A549 (cell line): ENCODE data around the gene SLC28A3. TPM values are rescaled to one million over a fixed set of nuclear protein-coding genes. Genes with fewer than 3 reads are reported as not detected.

Experiments
- ATAC-seq, 2 experiments: fragments of 200-7000 bp in 1 of 2; fragments of >200 bp in 1 of 2; cut with Nextera tagmentation in 1 of 2; cut with Tn5 transposase in 1 of 2; 3 replicates each; pipeline versions ENCODE4 v1.8.0 to v1.9.1; 2018 to 2020; ENCODE audit warnings: mild to moderate bottlenecking in 1 of 2, moderate library complexity in 1 of 2
- CTCF ChIA-PET: fragments of 300-600 bp; sonication (Branson Sonifier 250); formaldehyde crosslinking; extraction: SDS; loops from one replicate; lab custom pipeline; 2021; ENCODE audit warnings: antibody characterized with exemption, inconsistent platforms; lab: Yijun Ruan, JAX
- POLR2A ChIA-PET: fragments of 350-600 bp; formaldehyde crosslinking; extraction: SDS; loops from one replicate; lab custom pipeline; 2021; ENCODE audit warnings: antibody characterized with exemption, inconsistent platforms; lab: Yijun Ruan, JAX
- DNase-seq, 2 experiments: peaks; one replicate each; pipeline versions ENCODE4 v3.0.0 to v3.0.0-alpha.2; 2011 to 2016; ENCODE audit warnings: low read depth in 1 of 2, low spot score in 1 of 2
- FAIRE-seq: peaks from 2 replicates; lab custom pipeline; 2011; peaks lifted over from hg19 to GRCh38; lab: Jason Lieb, UNC
- H3K27ac ChIP-seq, 2 experiments: fragments of >200 bp; sonication (Bioruptor Twin); formaldehyde crosslinking; 3 replicates each; pipeline ENCODE4 v1.5.1; 2016 to 2017
- H3K4me1 ChIP-seq: fragments of >200 bp; sonication (Bioruptor Twin); formaldehyde crosslinking; 3 replicates; pipeline ENCODE4 v1.6.1; 2016
- H3K4me2 ChIP-seq: fragments of >200 bp; sonication (Bioruptor Twin); formaldehyde crosslinking; 3 replicates; pipeline ENCODE4 v1.6.1; 2016
- H3K4me3 ChIP-seq: fragments of >200 bp; sonication (Bioruptor Twin); formaldehyde crosslinking; 3 replicates; pipeline ENCODE4 v1.5.1; 2016
- H3K9me3 ChIP-seq: fragments of >200 bp; sonication (Bioruptor Twin); formaldehyde crosslinking; 3 replicates; pipeline ENCODE4 v1.6.1; 2016
- BHLHE40 ChIP-seq: IDR thresholded peaks from 2 replicates; pipeline ENCODE4 v1.6.1; 2012; ENCODE audit warnings: low read depth, low read length, inconsistent platforms
- CBX2 ChIP-seq: fragments of 200-600 bp; sonication (generic); IDR thresholded peaks from 2 replicates; pipeline ENCODE4 v1.6.1; 2016; ENCODE audit warnings: low read depth, mild to moderate bottlenecking, borderline replicate concordance
- CBX8 ChIP-seq: fragments of 200-600 bp; sonication (generic); IDR thresholded peaks from 2 replicates; pipeline ENCODE4 v1.6.1; 2016
- EHMT2 ChIP-seq: fragments of 200-600 bp; sonication (generic); IDR thresholded peaks from 2 replicates; pipeline ENCODE4 v1.6.1; 2016; ENCODE audit warnings: antibody characterized with exemption, low read depth, mild to moderate bottlenecking, moderate library complexity
- ESRRA ChIP-seq: fragments of 150-350 bp; IDR thresholded peaks from 2 replicates; pipeline ENCODE4 v1.6.1; 2014; ENCODE audit warnings: mild to moderate bottlenecking, low read length, borderline replicate concordance
- FOSL2 ChIP-seq, 2 experiments: fragments of 450-650 bp in 1 of 2; fragments of >200 bp in 1 of 2; sonication (Bioruptor Twin) in 1 of 2; formaldehyde crosslinking; IDR thresholded peaks; 2 replicates each; pipeline versions ENCODE4 v1.5.0 to v1.6.1; 2016 to 2020; ENCODE audit warnings: mild to moderate bottlenecking in 1 of 2, moderate library complexity in 1 of 2
- FOXS1 ChIP-seq: fragments of 250-450 bp; sonication (Bioruptor Pico); IDR thresholded peaks from 2 replicates; pipeline ENCODE4 v1.5.0; 2020; ENCODE audit warnings: mild to moderate bottlenecking, moderate library complexity
- HOXA7 ChIP-seq: fragments of 250-450 bp; sonication (Bioruptor Pico); IDR thresholded peaks from 2 replicates; pipeline ENCODE4 v1.5.0; 2020; ENCODE audit warnings: mild to moderate bottlenecking, moderate library complexity
- HOXB13 ChIP-seq: fragments of 250-450 bp; sonication (Bioruptor Pico); IDR thresholded peaks from 2 replicates; pipeline ENCODE4 v1.5.0; 2020; ENCODE audit warnings: low read depth, mild to moderate bottlenecking, moderate library complexity
- HOXB5 ChIP-seq: fragments of 250-450 bp; sonication (Bioruptor Pico); IDR thresholded peaks from 2 replicates; pipeline ENCODE4 v1.5.0; 2020; ENCODE audit warnings: mild to moderate bottlenecking, moderate library complexity
- JUNB ChIP-seq: fragments of >200 bp; sonication (Bioruptor Twin); formaldehyde crosslinking; IDR thresholded peaks from 2 replicates; pipeline ENCODE4 v1.6.1; 2016
- KDM1A ChIP-seq: fragments of 200-600 bp; sonication (generic); IDR thresholded peaks from 2 replicates; pipeline ENCODE4 v1.6.1; 2016; ENCODE audit warnings: low read depth, mild to moderate bottlenecking
- KDM5A ChIP-seq: fragments of 200-600 bp; sonication (generic); IDR thresholded peaks from 2 replicates; pipeline ENCODE4 v1.6.1; 2016; ENCODE audit warnings: antibody characterized with exemption, mild to moderate bottlenecking
- MYC ChIP-seq: IDR thresholded peaks from 2 replicates; pipeline ENCODE4 v1.6.1; 2012; ENCODE audit warnings: mild to moderate bottlenecking, inconsistent platforms, low read length, improper control_type of control experiment, borderline replicate concordance
- NFE2L2 ChIP-seq: fragments of 150-350 bp; conservative IDR thresholded peaks from 2 replicates; pipeline ENCODE4 v1.6.1; 2014; ENCODE audit warnings: low read length
- NPAS2 ChIP-seq: fragments of 250-450 bp; sonication (Bioruptor Pico); IDR thresholded peaks from 2 replicates; pipeline ENCODE4 v1.8.0; 2022; ENCODE audit warnings: mild to moderate bottlenecking, moderate library complexity, borderline replicate concordance
- PHF8 ChIP-seq: fragments of 200-600 bp; sonication (generic); IDR thresholded peaks from 2 replicates; pipeline ENCODE4 v1.6.1; 2016; ENCODE audit warnings: low read depth, mild to moderate bottlenecking, antibody characterized with exemption, moderate library complexity, borderline replicate concordance
- POLR2AphosphoS2 ChIP-seq: conservative IDR thresholded peaks from 2 replicates; pipeline ENCODE4 v1.6.1; 2012; ENCODE audit warnings: low read length, improper control_type of control experiment, inconsistent platforms
- RAD21 ChIP-seq, 2 experiments: fragments of >200 bp in 1 of 2; sonication (Bioruptor Twin) in 1 of 2; formaldehyde crosslinking in 1 of 2; IDR thresholded peaks in 1 of 2; conservative IDR thresholded peaks in 1 of 2; 2 replicates in 1 of 2; 3 replicates in 1 of 2; pipeline ENCODE4 v1.6.1; 2012 to 2018; ENCODE audit warnings: inconsistent platforms in 1 of 2
- RCOR1 ChIP-seq: fragments of 150-350 bp; IDR thresholded peaks from 2 replicates; pipeline ENCODE4 v1.6.1; 2014; ENCODE audit warnings: antibody characterized with exemption, low read length, low read depth
- TFCP2L1 ChIP-seq: fragments of 250-450 bp; sonication (Bioruptor Pico); IDR thresholded peaks from 2 replicates; pipeline ENCODE4 v1.5.0; 2021; ENCODE audit warnings: mild to moderate bottlenecking
- TP53 ChIP-seq: fragments of 250-450 bp; sonication (Bioruptor Pico); IDR thresholded peaks from 2 replicates; pipeline ENCODE4 v1.5.0; 2021; ENCODE audit warnings: mild to moderate bottlenecking, moderate library complexity
- ZFP36 ChIP-seq: fragments of 450-650 bp; IDR thresholded peaks from 2 replicates; pipeline ENCODE4 v1.6.1; 2014; ENCODE audit warnings: borderline replicate concordance; ENCODE audit not compliant: partially characterized antibody
- WGBS: methylation state at CpG from one replicate; pipeline ENCODE4 v1.1.6; 2017; ENCODE audit errors: missing lambda C conversion rate; 5-methylcytosine and 5-hydroxymethylcytosine counted together
- polyA plus RNA-seq, 4 experiments: library from polyadenylated mRNA; depleted of rRNA in 3 of 4; stranded (reverse); fragments of >200 nt; fragmentation: RNase III in 1 of 4; extraction: RNeasy Plus Mini Kit Qiagen cat#74134 plus additional on column Dnase treatment in 1 of 4; gene quantifications; 2 replicates in 3 of 4; 3 replicates in 1 of 4; pipeline ENCODE4 v1.2.3, GENCODE V29; 2011 to 2017
- TF ChIP-seq, protein P1 (sequence below): IDR thresholded peaks from 2 replicates; pipeline ENCODE4 v1.6.1; 2012; ENCODE audit warnings: low read depth, borderline replicate concordance
- TF ChIP-seq, protein P2 (sequence below): fragments of >200 bp; sonication (Bioruptor Twin); formaldehyde crosslinking; IDR thresholded peaks from 3 replicates; pipeline ENCODE4 v1.6.1; 2016
- TF ChIP-seq, protein P3 (sequence below): fragments of >200 bp; sonication (Bioruptor Twin); formaldehyde crosslinking; IDR thresholded peaks from 2 replicates; pipeline ENCODE4 v1.6.1; 2016

Gene SLC28A3
- polyA plus RNA-seq, 2 of the 4 experiments (the other 2 are of a cell fraction), result not detected

DNA sequence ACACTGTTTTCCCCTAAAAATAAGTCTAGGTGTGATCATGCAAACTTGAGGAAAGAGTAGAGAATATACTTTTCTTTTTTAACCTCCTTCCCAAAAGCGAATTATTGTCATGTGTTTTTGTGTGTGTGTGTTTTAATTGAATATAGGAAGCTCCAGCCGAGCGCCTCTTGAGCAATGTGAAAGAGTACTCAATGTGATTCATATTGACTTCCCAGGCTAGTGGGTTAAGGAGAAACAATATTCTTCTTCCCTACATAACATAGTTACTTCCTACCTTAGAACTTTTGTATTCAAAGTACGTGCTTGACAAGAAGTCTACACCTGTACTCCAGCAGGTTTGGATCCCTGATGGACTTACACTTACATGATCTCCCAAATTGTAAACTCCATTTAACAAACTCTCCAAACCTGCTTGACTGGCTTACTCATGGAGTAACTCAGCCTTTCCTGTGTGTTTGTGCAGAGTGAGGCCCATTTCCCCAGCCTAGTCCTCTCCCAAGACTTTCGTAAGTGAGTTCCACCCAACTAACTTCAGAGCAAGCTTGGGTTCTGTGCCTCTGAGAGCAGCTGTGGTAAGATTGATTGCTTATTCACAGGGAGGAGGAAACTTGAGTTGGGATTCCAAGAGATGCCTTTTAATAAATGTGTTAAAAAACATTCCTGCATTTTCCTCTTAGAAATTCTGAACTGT lies 9.3 kb downstream of the SLC28A3 start:
- ChIA-PET POLR2A (no interaction called here), CTCF (no interaction called here)
- 44% methylated on average over 5 of the region's 5 CpGs for WGBS
- DNase-seq (no peak), FAIRE-seq (no peak), ATAC-seq (no peak)
- Histone ChIP-seq H3K4me2 (no peak overlapping the region), H3K9me3 (peaks cover 9% of the 10 kb centered on the region; the same call in 1 of the 3 replicates), H3K4me1 (no peaks in the 10 kb centered on the region), H3K27ac (no peak overlapping the region), H3K4me3 (no peak overlapping the region)
- TF ChIP-seq RCOR1, result no peak

DNA sequence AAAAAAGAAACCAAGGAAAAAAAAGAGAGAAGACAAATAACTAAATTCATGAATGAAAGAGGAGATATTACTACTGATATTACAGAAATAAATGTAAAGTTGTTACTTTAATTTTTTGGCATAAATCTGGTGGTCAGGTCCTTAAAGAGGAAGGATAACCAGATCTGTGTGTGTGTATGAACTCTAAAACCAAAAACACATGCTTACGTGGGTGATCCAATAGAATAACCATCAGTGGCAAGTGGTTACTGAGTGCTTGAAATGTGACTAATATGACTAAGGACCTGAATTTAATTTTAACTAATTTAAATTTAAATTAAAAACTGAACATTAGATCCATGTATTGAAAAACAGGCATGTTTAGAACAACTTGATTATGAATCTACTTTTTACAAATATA lies 10.3 kb downstream of the SLC28A3 start:
- Histone ChIP-seq H3K4me3 (no peak overlapping the region), H3K4me2 (no peak overlapping the region), H3K4me1 (no peaks in the 10 kb centered on the region), H3K9me3 (peaks cover 9% of the 10 kb centered on the region; the same call in 1 of the 3 replicates), H3K27ac (no peak overlapping the region)
- WGBS, result 87% methylated on average over 1 of the region's 1 CpG
- ATAC-seq (no peak), DNase-seq (no peak), FAIRE-seq (no peak)
- CTCF ChIA-PET, result no interaction called here
- no peak for TF ChIP-seq FOSL2 (IDR thresholded peaks at IDR 0.05)
- no peak for TF ChIP-seq FOSL2 (CRISPR knock-in tag; IDR thresholded peaks at IDR 0.05)
- TF ChIP-seq HOXB5, result no peak
- no peak for TF ChIP-seq TP53
- TF ChIP-seq, protein P1, sequence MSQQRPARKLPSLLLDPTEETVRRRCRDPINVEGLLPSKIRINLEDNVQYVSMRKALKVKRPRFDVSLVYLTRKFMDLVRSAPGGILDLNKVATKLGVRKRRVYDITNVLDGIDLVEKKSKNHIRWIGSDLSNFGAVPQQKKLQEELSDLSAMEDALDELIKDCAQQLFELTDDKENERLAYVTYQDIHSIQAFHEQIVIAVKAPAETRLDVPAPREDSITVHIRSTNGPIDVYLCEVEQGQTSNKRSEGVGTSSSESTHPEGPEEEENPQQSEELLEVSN, result no peak
- no peak for TF ChIP-seq NFE2L2
- no peak for TF ChIP-seq ESRRA
- no peak for TF ChIP-seq ZFP36
- POLR2A ChIA-PET, result no interaction called here

DNA sequence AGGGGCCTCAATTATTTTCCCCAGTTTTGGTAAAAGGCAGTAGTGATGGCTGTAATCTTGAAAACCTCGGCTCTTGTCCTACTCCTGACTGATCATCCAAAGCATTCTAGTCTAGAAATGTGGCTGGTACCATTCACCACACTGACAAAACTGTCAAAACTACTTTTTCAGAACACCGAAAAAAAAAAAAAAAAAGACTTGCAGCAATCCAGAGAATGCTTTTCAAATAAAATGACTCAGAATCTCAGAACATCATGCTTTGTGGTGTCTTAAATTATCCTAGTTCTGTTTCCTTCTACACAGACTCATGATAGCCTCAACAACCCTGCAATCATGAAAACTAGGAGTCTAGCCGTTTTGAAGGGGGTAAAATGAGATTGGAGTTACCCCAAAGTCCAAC lies 13.4 kb downstream of the SLC28A3 start:
- 19% methylated on average over 3 of the region's 3 CpGs for WGBS
- no peak overlapping the region for H3K27ac ChIP-seq
- ATAC-seq (no peak), DNase-seq (no peak), FAIRE-seq (no peak)
- no peak overlapping the region for H3K4me2 ChIP-seq
- POLR2A ChIA-PET, result no interaction called here
- CTCF ChIA-PET, result interaction anchor here (1.0 kb wide), 1 partner anchor 11 kb away, joined by 4 read pairs; no protein-coding TSS in a partner anchor
- H3K4me1 ChIP-seq, result no peaks in the 10 kb centered on the region
- H3K4me3 ChIP-seq, result no peak overlapping the region
- peaks cover 9% of the 10 kb centered on the region; the same call in 1 of the 3 replicates for H3K9me3 ChIP-seq
- no peak for TF ChIP-seq KDM1A
- no peak for TF ChIP-seq CBX8
- TF ChIP-seq PHF8, result no peak
- no peak for TF ChIP-seq BHLHE40
- no peak for TF ChIP-seq NPAS2 (CRISPR knock-in tag)
- TF ChIP-seq EHMT2, result no peak
- TF ChIP-seq HOXB13 (CRISPR knock-in tag), result no peak
- TF ChIP-seq KDM5A, result no peak
- TF ChIP-seq CBX2, result no peak
- TF ChIP-seq RAD21 (conservative IDR thresholded peaks at IDR 0.05 in 1 of 2, IDR thresholded peaks at IDR 0.05 in 1 of 2), result no peak
- TF ChIP-seq MYC, result no peak
- no peak for TF ChIP-seq HOXA7 (CRISPR knock-in tag)
- no peak for TF ChIP-seq TFCP2L1 (CRISPR knock-in tag)
- TF ChIP-seq, protein P2, sequence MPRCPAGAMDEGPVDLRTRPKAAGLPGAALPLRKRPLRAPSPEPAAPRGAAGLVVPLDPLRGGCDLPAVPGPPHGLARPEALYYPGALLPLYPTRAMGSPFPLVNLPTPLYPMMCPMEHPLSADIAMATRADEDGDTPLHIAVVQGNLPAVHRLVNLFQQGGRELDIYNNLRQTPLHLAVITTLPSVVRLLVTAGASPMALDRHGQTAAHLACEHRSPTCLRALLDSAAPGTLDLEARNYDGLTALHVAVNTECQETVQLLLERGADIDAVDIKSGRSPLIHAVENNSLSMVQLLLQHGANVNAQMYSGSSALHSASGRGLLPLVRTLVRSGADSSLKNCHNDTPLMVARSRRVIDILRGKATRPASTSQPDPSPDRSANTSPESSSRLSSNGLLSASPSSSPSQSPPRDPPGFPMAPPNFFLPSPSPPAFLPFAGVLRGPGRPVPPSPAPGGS, result no peak
- TF ChIP-seq POLR2AphosphoS2, result no peak
- no peak for TF ChIP-seq FOXS1 (CRISPR knock-in tag)
- TF ChIP-seq, protein P3, sequence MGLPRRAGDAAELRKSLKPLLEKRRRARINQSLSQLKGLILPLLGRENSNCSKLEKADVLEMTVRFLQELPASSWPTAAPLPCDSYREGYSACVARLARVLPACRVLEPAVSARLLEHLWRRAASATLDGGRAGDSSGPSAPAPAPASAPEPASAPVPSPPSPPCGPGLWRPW, result no peak
- TF ChIP-seq JUNB, result no peak
